ENCODE data around the gene HIBCH. TPM values are rescaled to one million over a fixed set of nuclear protein-coding genes. Genes with fewer than 3 reads are reported as not detected.
A peak's percentile ranks its signal among the peaks of the same experiment; 100 is the strongest.
"Not testable (repeated sequence)": the region's sequence is repeated elsewhere in the genome, so short reads cannot be mapped to it uniquely, and the experiment has no call there.

HIBCH gene
- total and polyA plus RNA-seq, 7 experiments from 2014 or later = 11.3 to 25.1 (median 23.9) TPM

GRCh38 chr2:190360965-190361364 lies 41.3 kb upstream of the HIBCH start:
- Mint-ChIP-seq H3K4me1 (peaks cover 10 to 39% (median 26%) of the 10 kb centered on the region in 7 donors), H3K27me3 (no peaks in the 10 kb centered on the region), H3K9me3 (no peaks in the 10 kb centered on the region), H3K4me3 (peak overlapping the region in 6 of 10 donors; percentile 39 to 99 (median 93)), H3K36me3 (peaks cover 0 to 5% (median 4%) of the 10 kb centered on the region in 5 donors), H3K27ac (peak overlapping the region in 5 of 9 donors; percentile 85 to 97 (median 94))
- H3K27me3 ChIP-seq (ENCODE audit: control insufficient read depth in 2 of 2, insufficient read depth in 2 of 2, low read length in 2 of 2) = no peaks in the 10 kb centered on the region
- peaks cover 0 to 3% of the 10 kb centered on the region in 2 donors for H3K4me1 ChIP-seq (ENCODE audit: control insufficient read depth in 2 of 2, insufficient read depth in 2 of 2, low read length in 2 of 2)
- DNase-seq (no peak), ATAC-seq (no peak)
- H3K27ac ChIP-seq (ENCODE audit: low read depth, low read length) = peak overlapping the region; percentile 71
- no peaks in the 10 kb centered on the region for H3K36me3 ChIP-seq (ENCODE audit: control insufficient read depth in 2 of 3, insufficient read depth in 3 of 3, low read length in 3 of 3)
- ChIA-PET CTCF (interaction anchor here (1.4 to 2.1 kb wide), 2 partner anchors 9 to 42 kb away, joined by 4 read pairs; partner anchors contain the start of gene HIBCH), POLR2A (interaction anchor here (0.9 to 2.6 kb wide), 2 partner anchors 46 to 102 kb away, joined by 3 to 8 read pairs; no protein-coding TSS in a partner anchor)
- intact Hi-C loops (cut with micrococcal nuclease) = loop anchor here (1.0 to 5.0 kb wide), 5 partner anchors 11 to 919 kb away; partner anchors contain the start of genes HIBCH (in 2 of the 2) and WDR75 (in 1 of the 2)
- peak overlapping the region; percentile 61 for H3K4me3 ChIP-seq (ENCODE audit: low read length)
- no peaks in the 10 kb centered on the region for H3K9me3 ChIP-seq (ENCODE audit: control insufficient read depth in 2 of 3, low read length in 3 of 3)

- intact Hi-C loops (cut with micrococcal nuclease) = loop anchor here (1.0 to 5.0 kb wide), 5 partner anchors 12 to 918 kb away; partner anchors contain the start of genes HIBCH (in 2 of the 2) and WDR75 (in 1 of the 2)
- CTCF ChIA-PET = interaction anchor here (1.2 to 2.1 kb wide), 3 partner anchors 10 to 41 kb away, joined by 3 to 4 read pairs (median 4); partner anchors contain the start of gene HIBCH
- peak overlapping the region; percentile 42 to 97 (median 94) for H3K27ac Mint-ChIP-seq
- H3K27ac ChIP-seq (ENCODE audit: low read depth, low read length) = peak overlapping the region; percentile 71
- ATAC-seq = no peak
- no peaks in the 10 kb centered on the region for H3K9me3 ChIP-seq (ENCODE audit: control insufficient read depth in 2 of 3, low read length in 3 of 3)
- peaks cover 0 to 3% of the 10 kb centered on the region in 2 donors for H3K4me1 ChIP-seq (ENCODE audit: control insufficient read depth in 2 of 2, insufficient read depth in 2 of 2, low read length in 2 of 2)
- peaks cover 10 to 39% (median 26%) of the 10 kb centered on the region in 7 donors for H3K4me1 Mint-ChIP-seq
- no peaks in the 10 kb centered on the region for H3K36me3 ChIP-seq (ENCODE audit: control insufficient read depth in 2 of 3, insufficient read depth in 3 of 3, low read length in 3 of 3)
- H3K27me3 Mint-ChIP-seq = no peaks in the 10 kb centered on the region
- POLR2A ChIA-PET = interaction anchor here (0.7 to 2.6 kb wide), 7 partner anchors 14 to 702 kb away, joined by 3 to 8 read pairs (median 4); partner anchors contain the start of gene INPP1
- H3K9me3 Mint-ChIP-seq = no peaks in the 10 kb centered on the region
- H3K4me3 ChIP-seq (ENCODE audit: low read length) = peak overlapping the region; percentile 61
- no peaks in the 10 kb centered on the region for H3K27me3 ChIP-seq (ENCODE audit: control insufficient read depth in 2 of 2, insufficient read depth in 2 of 2, low read length in 2 of 2)
- peaks cover 0 to 5% (median 4%) of the 10 kb centered on the region in 5 donors for H3K36me3 Mint-ChIP-seq
- DNase-seq = no peak
- peak overlapping the region; percentile 56 to 99 (median 92) for H3K4me3 Mint-ChIP-seq
Observed at GRCh38 chr2:190360561-190360960, 40.9 kb upstream of the HIBCH start.

- peak overlapping the region in 8 of 10 donors; percentile 42 to 99 (median 93) for H3K4me3 Mint-ChIP-seq
Observed at GRCh38 chr2:190358655-190359448, 39.2 kb upstream of the HIBCH start.

GRCh38 chr2:190357600-190357999 lies 38.0 kb upstream of the HIBCH start:
- H3K4me1 ChIP-seq (ENCODE audit: control insufficient read depth in 2 of 2, insufficient read depth in 2 of 2, low read length in 2 of 2) = peaks cover 0 to 3% of the 10 kb centered on the region in 2 donors
- intact Hi-C loops (cut with micrococcal nuclease) = loop anchor here in 1 of 2 donors (5.0 kb wide), 1 partner anchor 270 kb away; no protein-coding TSS in a partner anchor
- CTCF ChIA-PET = no interaction called here
- no peak overlapping the region for H3K27ac Mint-ChIP-seq
- no peaks in the 10 kb centered on the region for H3K27me3 Mint-ChIP-seq
- ATAC-seq (no peak), DNase-seq (no peak)
- H3K9me3 ChIP-seq (ENCODE audit: control insufficient read depth in 2 of 3, low read length in 3 of 3) = no peaks in the 10 kb centered on the region
- H3K27me3 ChIP-seq (ENCODE audit: control insufficient read depth in 2 of 2, insufficient read depth in 2 of 2, low read length in 2 of 2) = no peaks in the 10 kb centered on the region
- peaks cover 10 to 31% (median 26%) of the 10 kb centered on the region in 7 donors for H3K4me1 Mint-ChIP-seq
- H3K36me3 Mint-ChIP-seq = peaks cover 0 to 3% (median 0%) of the 10 kb centered on the region in 5 donors
- H3K4me3 ChIP-seq (ENCODE audit: low read length) = no peak overlapping the region
- H3K36me3 ChIP-seq (ENCODE audit: control insufficient read depth in 2 of 3, insufficient read depth in 3 of 3, low read length in 3 of 3) = no peaks in the 10 kb centered on the region
- no peak overlapping the region for H3K27ac ChIP-seq (ENCODE audit: low read depth, low read length)
- no peaks in the 10 kb centered on the region for H3K9me3 Mint-ChIP-seq
- H3K4me3 Mint-ChIP-seq = no peak overlapping the region
- POLR2A ChIA-PET = no interaction called here

More at GRCh38 chr2:190358655-190359448, 39.2 kb upstream of the HIBCH start:
- not testable (repeated sequence) for H3K27me3 Mint-ChIP-seq; H3K4me3 ChIP-seq (ENCODE audit: low read length); H3K4me1 ChIP-seq (ENCODE audit: control insufficient read depth in 2 of 2, insufficient read depth in 2 of 2, low read length in 2 of 2); H3K36me3 Mint-ChIP-seq; H3K27ac ChIP-seq (ENCODE audit: low read depth, low read length); H3K36me3 ChIP-seq (ENCODE audit: control insufficient read depth in 2 of 3, insufficient read depth in 3 of 3, low read length in 3 of 3); H3K9me3 Mint-ChIP-seq; H3K27me3 ChIP-seq (ENCODE audit: control insufficient read depth in 2 of 2, insufficient read depth in 2 of 2, low read length in 2 of 2); DNase-seq; ATAC-seq; H3K9me3 ChIP-seq (ENCODE audit: control insufficient read depth in 2 of 3, low read length in 3 of 3)
- H3K4me1 Mint-ChIP-seq = peaks cover 10 to 39% (median 26%) of the 10 kb centered on the region in 7 donors
- intact Hi-C loops (cut with micrococcal nuclease) = loop anchor here in 1 of 2 donors (2.0 to 5.0 kb wide), 2 partner anchors 14 to 272 kb away; no protein-coding TSS in a partner anchor
- CTCF ChIA-PET = interaction anchor here (0.6 to 1.2 kb wide), 5 partner anchors 9 to 230 kb away, joined by 3 to 5 read pairs (median 3); no protein-coding TSS in a partner anchor
- H3K27ac Mint-ChIP-seq = peak overlapping the region in 8 of 9 donors; percentile 55 to 97 (median 93)
- POLR2A ChIA-PET = interaction anchor here (0.6 to 1.6 kb wide), 4 partner anchors 9 to 927 kb away, joined by 3 to 5 read pairs (median 3); no protein-coding TSS in a partner anchor

GRCh38 chr2:190355968-190356644 lies 36.5 kb upstream of the HIBCH start:
- no peaks in the 10 kb centered on the region for H3K9me3 ChIP-seq (ENCODE audit: control insufficient read depth in 2 of 3, low read length in 3 of 3)
- no peak overlapping the region for H3K4me3 ChIP-seq (ENCODE audit: low read length)
- peaks cover 0 to 3% of the 10 kb centered on the region in 2 donors for H3K4me1 ChIP-seq (ENCODE audit: control insufficient read depth in 2 of 2, insufficient read depth in 2 of 2, low read length in 2 of 2)
- H3K27ac ChIP-seq (ENCODE audit: low read depth, low read length) = no peak overlapping the region
- H3K36me3 ChIP-seq (ENCODE audit: control insufficient read depth in 2 of 3, insufficient read depth in 3 of 3, low read length in 3 of 3) = no peaks in the 10 kb centered on the region
- ATAC-seq (no peak), DNase-seq (no peak)
- Mint-ChIP-seq H3K4me3 (no peak overlapping the region), H3K36me3 (peaks cover 0 to 3% (median 0%) of the 10 kb centered on the region in 5 donors), H3K27me3 (peaks cover 0 to 8% (median 0%) of the 10 kb centered on the region in 5 donors), H3K9me3 (peaks cover 0 to 4% (median 0%) of the 10 kb centered on the region in 11 donors), H3K27ac (peak overlapping the region in 1 of 9 donors; percentile 27), H3K4me1 (peaks cover 10 to 23% (median 18%) of the 10 kb centered on the region in 7 donors)
- ChIA-PET POLR2A (no interaction called here), CTCF (no interaction called here)
- intact Hi-C loops (cut with micrococcal nuclease) = loop anchor here in 1 of 2 donors (5.0 kb wide), 1 partner anchor 269 kb away; no protein-coding TSS in a partner anchor
- no peaks in the 10 kb centered on the region for H3K27me3 ChIP-seq (ENCODE audit: control insufficient read depth in 2 of 2, insufficient read depth in 2 of 2, low read length in 2 of 2)

Data from naive thymus-derived CD4-positive, alpha-beta T cell (primary cell).